ENCODE results near the gene VPS26B.
"Not testable (repeated sequence)": the region's sequence is repeated elsewhere in the genome, so short reads cannot be mapped to it uniquely, and the experiment has no call there.

The VPS26B gene

GRCh38 chr11:134260983-134261382 is 36.5 kb downstream of the VPS26B start:
- DNase-seq = no peak

DNA sequence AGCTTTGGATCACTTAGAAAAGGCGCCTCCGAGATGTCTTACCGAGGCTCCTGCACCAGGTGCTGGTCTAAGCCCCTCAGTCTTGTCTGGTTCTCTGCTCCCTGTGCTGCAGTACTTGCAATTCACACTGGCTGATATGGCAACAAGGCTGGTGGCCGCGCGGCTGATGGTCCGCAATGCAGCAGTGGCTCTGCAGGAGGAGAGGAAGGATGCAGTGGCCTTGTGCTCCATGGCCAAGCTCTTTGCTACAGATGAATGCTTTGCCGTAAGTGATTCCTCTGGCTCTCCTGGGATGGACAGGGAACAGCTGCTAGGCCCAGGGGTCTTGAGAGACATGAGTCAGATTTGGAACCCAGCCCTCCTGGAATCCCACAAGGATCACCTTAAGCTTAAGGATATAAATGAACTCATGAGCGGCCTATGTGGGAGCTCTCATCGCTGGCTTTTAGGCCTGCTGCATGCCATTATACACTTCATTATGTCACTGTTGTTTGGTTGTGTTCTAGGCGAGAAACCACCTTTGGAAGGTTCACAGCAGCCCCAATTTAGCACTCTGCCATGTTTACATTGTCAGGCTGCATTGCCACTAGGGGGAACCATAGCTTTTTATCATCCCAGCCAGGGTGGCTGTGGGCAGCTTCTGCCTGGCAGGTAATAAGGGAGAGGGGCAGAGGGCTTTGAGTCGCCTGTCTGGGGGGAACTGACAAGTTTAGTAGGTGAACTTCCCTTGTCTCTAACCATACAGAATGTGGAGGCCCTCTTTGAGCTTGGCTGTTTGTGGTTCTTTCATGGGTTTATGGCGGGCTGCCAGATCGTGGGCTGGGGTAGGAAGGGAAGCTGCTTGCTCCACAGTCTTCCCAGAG is 37.4 kb downstream of the VPS26B start:
- peak in 1 of 5 experiments; percentile 61 for DNase-seq

GRCh38 chr11:134264966-134265764 is 40.7 kb downstream of the VPS26B start:
- no peak for DNase-seq

DNA sequence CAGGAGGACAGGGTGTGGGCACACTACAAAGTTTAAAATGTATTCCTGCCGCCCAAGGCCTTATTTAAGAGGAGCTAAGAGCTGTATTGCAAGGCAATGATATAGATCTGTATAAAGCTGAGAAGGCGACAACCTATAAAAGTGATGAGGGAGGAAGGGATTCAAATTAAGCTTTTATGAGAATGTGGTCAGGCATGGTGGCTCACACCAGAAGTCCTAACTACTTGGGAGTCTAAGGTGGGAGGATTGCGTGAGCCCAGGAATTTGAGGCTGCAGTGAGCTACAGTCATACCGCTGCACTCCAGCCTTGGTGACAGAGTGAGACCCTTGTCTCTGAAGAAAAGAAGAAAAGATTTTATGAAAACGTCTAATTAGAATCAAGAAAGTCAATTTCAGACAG is 42.0 kb downstream of the VPS26B start:
- no peak for DNase-seq

DNA sequence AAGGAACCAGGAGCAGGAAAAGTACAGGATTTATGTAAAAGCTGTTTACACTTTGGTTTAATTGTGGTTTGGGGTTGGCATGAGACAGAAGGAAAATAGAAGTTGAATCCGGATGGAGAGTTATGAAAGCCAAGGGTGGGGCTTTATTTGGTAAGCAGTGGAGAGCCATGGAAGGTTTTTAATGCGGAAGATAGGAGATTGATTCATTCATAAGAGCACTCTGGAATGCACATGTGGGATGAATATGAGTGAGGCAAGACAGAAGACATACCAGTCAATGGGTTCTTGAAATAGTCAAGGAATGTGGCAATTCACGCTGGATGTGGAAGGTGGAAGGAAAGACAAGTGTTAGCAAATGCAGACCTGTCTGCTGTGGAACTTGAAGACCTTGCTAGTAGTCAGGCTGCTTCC is 42.4 kb downstream of the VPS26B start:
- no peak for DNase-seq

- DNase-seq = no peak
Observed at GRCh38 chr11:134267461-134267860, 43.0 kb downstream of the VPS26B start.

DNA sequence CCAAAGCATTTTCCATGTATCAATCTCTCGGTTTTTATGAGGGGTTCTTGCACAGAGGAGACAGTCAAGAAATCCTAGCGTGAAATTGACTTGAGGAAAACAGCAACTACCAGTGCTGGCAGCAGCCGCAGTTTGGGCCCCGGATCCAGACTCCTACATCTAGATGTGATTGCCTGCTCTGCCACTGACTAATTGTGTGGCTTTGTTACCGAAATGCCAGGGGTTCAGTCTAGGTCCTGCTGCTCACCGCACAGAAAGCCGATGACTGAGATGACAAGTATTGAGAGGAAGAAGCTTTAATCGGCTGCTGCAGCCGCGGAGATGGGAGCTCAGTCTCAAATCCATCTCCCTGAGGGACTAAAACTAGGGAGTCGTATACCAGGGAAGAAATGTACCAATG is 43.5 kb downstream of the VPS26B start:
- DNase-seq = no peak

GRCh38 chr11:134270250-134270714 is 45.8 kb downstream of the VPS26B start:
- peak in 2 of 5 experiments; percentile 16 to 94 for DNase-seq

- DNase-seq = no peak
Observed at GRCh38 chr11:134271978-134272377, 47.5 kb downstream of the VPS26B start.

- no peak for DNase-seq
Observed at GRCh38 chr11:134272381-134273316, 48.2 kb downstream of the VPS26B start.

- DNase-seq = peak in 1 of 5 experiments; percentile 62
Observed at GRCh38 chr11:134273317-134273712, 48.8 kb downstream of the VPS26B start.

DNA sequence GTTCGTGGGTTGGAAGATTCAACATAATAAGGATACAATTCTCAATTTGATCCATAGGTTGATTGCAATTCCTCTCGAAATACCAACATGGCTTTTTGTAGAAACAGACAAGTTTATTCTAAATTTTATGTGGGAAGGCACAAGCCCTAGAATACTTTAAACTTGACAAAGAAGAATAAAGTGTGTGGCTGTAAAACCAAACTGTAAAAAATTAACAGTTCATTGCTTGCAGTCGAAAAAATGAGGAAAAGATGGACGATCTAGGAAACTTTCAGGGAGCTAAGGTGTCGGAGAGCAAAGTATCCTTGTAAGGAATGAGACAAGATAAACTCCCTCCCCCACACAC is 50.7 kb downstream of the VPS26B start:
- no peak for DNase-seq

GRCh38 chr11:134275534-134276395 is 51.3 kb downstream of the VPS26B start, which contains the start of gene GLB1L3:
TSS of gene GLB1L3 (plus strand) at chr11:134276379. CDS start at chr11:134276741, 362 bp downstream.
- peak; percentile 52 to 91 (median 71) for DNase-seq

GRCh38 chr11:134276396-134277182 is 52.1 kb downstream of the VPS26B start:
- DNase-seq = peak in 1 of 5 experiments; percentile 49

DNA sequence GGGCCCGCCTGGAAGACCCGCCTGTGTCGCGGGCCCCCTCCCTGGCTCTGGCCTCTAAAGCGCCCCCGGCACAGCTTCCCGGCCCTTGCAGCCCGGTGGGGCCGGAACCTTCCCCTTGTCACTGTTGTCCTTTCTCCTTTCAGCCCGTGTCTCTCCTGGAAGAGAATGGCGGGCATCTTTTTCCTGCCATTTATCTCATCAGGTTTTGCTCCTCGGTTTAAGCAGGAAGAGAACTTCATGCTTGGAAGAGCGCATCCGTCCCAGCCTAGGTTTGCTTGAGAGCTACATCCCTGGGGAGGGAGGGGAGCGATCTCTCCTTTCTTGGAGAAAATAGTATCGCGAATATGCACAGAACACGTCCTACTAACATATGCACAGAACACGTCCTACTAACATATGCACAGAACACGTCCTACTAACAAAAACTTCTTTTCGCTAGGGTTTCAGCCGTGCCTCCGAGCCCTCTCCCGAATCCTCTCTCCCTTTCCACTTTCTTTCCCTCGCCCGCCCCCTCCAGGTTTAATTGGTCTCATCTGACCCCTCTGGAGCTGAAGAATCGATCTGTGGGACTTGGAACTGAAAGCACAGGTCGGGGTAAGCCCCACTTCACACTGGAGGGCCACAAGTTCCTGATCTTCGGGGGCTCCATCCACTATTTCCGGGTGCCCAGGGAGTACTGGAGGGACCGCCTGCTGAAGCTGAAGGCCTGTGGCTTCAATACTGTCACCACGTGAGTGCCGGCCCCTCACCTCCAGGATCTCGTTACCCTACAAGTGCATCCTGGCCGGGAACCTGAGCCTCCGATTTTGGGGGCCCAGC is 52.9 kb downstream of the VPS26B start:
- DNase-seq = no peak

GRCh38 chr11:134278356-134278755 is 53.9 kb downstream of the VPS26B start:
- DNase-seq = no peak

DNA sequence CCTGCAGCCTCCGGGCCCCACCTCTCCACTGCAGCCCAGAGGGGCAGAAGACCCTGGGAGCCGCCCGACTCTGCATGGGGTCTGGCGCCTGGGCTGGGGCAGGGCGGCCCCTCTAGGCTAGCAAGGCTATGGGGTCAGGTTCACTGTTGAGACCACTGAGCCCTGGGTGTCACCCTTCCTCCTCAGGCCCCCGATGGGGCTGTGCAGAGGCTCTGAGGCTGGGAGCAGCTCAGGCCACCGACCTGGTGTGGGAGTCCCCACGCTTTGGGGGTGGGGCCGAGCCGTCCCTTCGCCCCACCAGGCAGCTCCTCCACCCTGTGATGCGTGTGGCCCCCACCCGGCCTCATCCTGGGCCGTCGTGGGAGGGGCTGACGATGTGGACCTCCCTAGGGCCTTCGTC is 57.2 kb downstream of the VPS26B start:
- DNase-seq = not testable (repeated sequence)

GRCh38 chr11:134282121-134283045 is 57.9 kb downstream of the VPS26B start:
- DNase-seq = no peak

Measured in T-helper 2 cell (primary cell).